Measurements from ENCODE around the gene GPR33.
A peak's percentile ranks its signal among the peaks of the same experiment; 100 is the strongest.
"Not testable (repeated sequence)": the region's sequence is repeated elsewhere in the genome, so short reads cannot be mapped to it uniquely, and the experiment has no call there.

The GPR33 gene

GRCh38 chr14:31457665-31458659 lies 29.9 kb downstream of the GPR33 start:
- no peak for DNase-seq

GRCh38 chr14:31456841-31457664 lies 30.8 kb downstream of the GPR33 start, which contains the start of gene DTD2:
TSS of gene DTD2 (minus strand) at chr14:31457506. CDS start at chr14:31457393, 113 bp downstream.
- peak; percentile 91 for DNase-seq

- DNase-seq: no peak
Observed at GRCh38 chr14:31449971-31450610, 37.7 kb downstream of the GPR33 start.

- no peak for DNase-seq
Observed at GRCh38 chr14:31449136-31449535, 38.7 kb downstream of the GPR33 start.

GRCh38 chr14:31445703-31446102 lies 42.1 kb downstream of the GPR33 start:
- DNase-seq: no peak

- no peak for DNase-seq
Observed at GRCh38 chr14:31442284-31442683, 45.6 kb downstream of the GPR33 start.

GRCh38 chr14:31441273-31442111 lies 46.3 kb downstream of the GPR33 start:
- no peak for DNase-seq

- DNase-seq: no peak
Observed at GRCh38 chr14:31440280-31440679, 47.6 kb downstream of the GPR33 start.

GRCh38 chr14:31439561-31439960 lies 48.3 kb downstream of the GPR33 start:
- no peak for DNase-seq

- DNase-seq: not testable (repeated sequence)
Observed at GRCh38 chr14:31437045-31437691, 50.7 kb downstream of the GPR33 start.

- DNase-seq: no peak
Observed at GRCh38 chr14:31435276-31435675, 52.6 kb downstream of the GPR33 start.
